IMR-90 (cell line): ENCODE measurements around the gene B9D1. TPM values are rescaled to one million over a fixed set of nuclear protein-coding genes. Genes with fewer than 3 reads are reported as not detected.

Source experiments
- ATAC-seq: fragments of 200-7000 bp; cut with Tn5 transposase; 2 replicates; pipeline ENCODE4 v1.9.1; 2020; ENCODE audit warnings: low read depth, mild to moderate bottlenecking, moderate library complexity
- BruUV-seq: library from RNA; stranded (reverse); fragments of 400-500 nt; replicated peaks from 2 replicates; lab custom pipeline; 2021; lab: Mats Ljungman, UMichigan
- CTCF ChIA-PET: fragments of 300-600 bp; formaldehyde crosslinking; extraction: SDS; loops from one replicate; lab custom pipeline; 2021; ENCODE audit warnings: antibody characterized with exemption; lab: Yijun Ruan, JAX
- POLR2A ChIA-PET: fragments of 300-600 bp; sonication (Branson Sonifier 250); formaldehyde crosslinking; loops from one replicate; lab custom pipeline; 2022; ENCODE audit warnings: antibody characterized with exemption; ENCODE audit not compliant: unreplicated experiment; lab: Charles Lee
- DNase-seq: peaks from one replicate; pipeline ENCODE4 v3.0.0; 2013
- H2AFZ ChIP-seq: replicated peaks from 2 replicates; pipeline ENCODE3; 2013; ENCODE audit warnings: low read length, mild to moderate bottlenecking; ENCODE audit not compliant: poor library complexity
- H2AK5ac ChIP-seq: 2 replicates; pipeline ENCODE4 v1.6.1; 2013; ENCODE audit warnings: low read depth, low read length, inconsistent platforms
- H2AK9ac ChIP-seq: replicated peaks from 2 replicates; pipeline ENCODE3; 2013; ENCODE audit warnings: mild to moderate bottlenecking, low read depth, low read length, moderate library complexity; ENCODE audit not compliant: poor library complexity
- H2BK120ac ChIP-seq: 2 replicates; pipeline ENCODE4 v1.6.1; 2013; ENCODE audit warnings: low read depth, low read length, inconsistent platforms
- H2BK15ac ChIP-seq: 3 replicates; pipeline ENCODE4 v1.6.1; 2013; ENCODE audit warnings: low read depth, low read length, inconsistent platforms
- H2BK20ac ChIP-seq: 2 replicates; pipeline ENCODE4 v1.6.1; 2013; ENCODE audit warnings: low read depth, mild to moderate bottlenecking, inconsistent platforms, low read length, moderate library complexity
- H2BK5ac ChIP-seq: 2 replicates; pipeline ENCODE4 v1.6.1; 2013; ENCODE audit warnings: mild to moderate bottlenecking, low read depth, low read length, inconsistent platforms; ENCODE audit not compliant: poor library complexity, severe bottlenecking
- H3K14ac ChIP-seq: replicated peaks from 2 replicates; pipeline ENCODE4 v1.6.1; 2013; ENCODE audit warnings: low read depth, low read length, inconsistent platforms
- H3K18ac ChIP-seq: 2 replicates; pipeline ENCODE4 v1.6.1; 2013; ENCODE audit warnings: low read depth, low read length, control low read depth
- H3K23ac ChIP-seq: 2 replicates; pipeline ENCODE4 v1.6.1; 2013; ENCODE audit warnings: low read depth, low read length, inconsistent platforms
- H3K27ac ChIP-seq: 2 replicates; pipeline ENCODE4 v1.5.1; 2013; ENCODE audit warnings: mild to moderate bottlenecking, control low read depth, low read length; ENCODE audit not compliant: insufficient read depth
- H3K27me3 ChIP-seq: 2 replicates; pipeline ENCODE4 v1.6.1; 2013; ENCODE audit warnings: low read length; ENCODE audit not compliant: control insufficient read depth, insufficient read depth
- H3K36me3 ChIP-seq: 2 replicates; pipeline ENCODE4 v1.6.1; 2013; ENCODE audit warnings: low read length, mixed read lengths; ENCODE audit not compliant: control insufficient read depth, insufficient read depth
- H3K4ac ChIP-seq: 2 replicates; pipeline ENCODE4 v1.6.1; 2013; ENCODE audit warnings: low read depth, low read length, inconsistent platforms
- H3K4me1 ChIP-seq: 2 replicates; pipeline ENCODE4 v1.6.1; 2013; ENCODE audit warnings: low read length, mixed read lengths; ENCODE audit not compliant: control insufficient read depth, insufficient read depth
- H3K4me2 ChIP-seq: 2 replicates; pipeline ENCODE4 v1.6.1; 2013; ENCODE audit warnings: low read depth, mild to moderate bottlenecking, control low read depth, low read length, moderate library complexity
- H3K4me3 ChIP-seq: 2 replicates; pipeline ENCODE4 v1.5.1; 2013; ENCODE audit warnings: low read depth, mild to moderate bottlenecking, control low read depth, low read length, moderate library complexity; ENCODE audit not compliant: insufficient read depth
- H3K56ac ChIP-seq: 2 replicates; pipeline ENCODE4 v1.6.1; 2013; ENCODE audit warnings: low read length, inconsistent platforms; ENCODE audit not compliant: insufficient read depth; ENCODE audit errors: extremely low read depth
- H3K79me1 ChIP-seq, 2 experiments: 2 replicates each; pipeline ENCODE4 v1.6.1; 2013; ENCODE audit warnings: low read length in 2 of 2, inconsistent platforms in 1 of 2, low read depth in 1 of 2
- H3K9ac ChIP-seq: 2 replicates; pipeline ENCODE4 v1.6.1; 2013; ENCODE audit warnings: low read depth, low read length, control low read depth
- H3K9me1 ChIP-seq: 2 replicates; pipeline ENCODE4 v1.6.1; 2013; ENCODE audit warnings: low read length, inconsistent platforms; ENCODE audit not compliant: insufficient read depth
- H3K9me3 ChIP-seq: 2 replicates; pipeline ENCODE4 v1.6.1; 2013; ENCODE audit warnings: low read length; ENCODE audit not compliant: control insufficient read depth, insufficient read depth
- H4K20me1 ChIP-seq: 2 replicates; pipeline ENCODE4 v1.6.1; 2013; ENCODE audit warnings: low read length, inconsistent platforms; ENCODE audit not compliant: insufficient read depth
- H4K5ac ChIP-seq: 2 replicates; pipeline ENCODE4 v1.6.1; 2013; ENCODE audit warnings: mild to moderate bottlenecking, low read depth, low read length, control low read depth
- H4K8ac ChIP-seq, 2 experiments: 2 replicates each; pipeline ENCODE4 v1.6.1; 2013; ENCODE audit warnings: low read depth in 2 of 2, low read length in 2 of 2, control low read depth in 1 of 2, inconsistent platforms in 1 of 2
- H4K91ac ChIP-seq: 2 replicates; pipeline ENCODE4 v1.6.1; 2013; ENCODE audit warnings: low read depth, low read length, inconsistent platforms; ENCODE audit not compliant: insufficient read depth
- BHLHE40 ChIP-seq: fragments of 150-350 bp; IDR thresholded peaks from 2 replicates; pipeline ENCODE4 v1.6.1; 2016; ENCODE audit warnings: mild to moderate bottlenecking, low read depth, low read length
- CEBPB ChIP-seq: IDR thresholded peaks from 2 replicates; pipeline ENCODE4 v1.6.1; 2012; ENCODE audit warnings: low read depth, low read length, improper control_type of control experiment
- CHD1 ChIP-seq: IDR thresholded peaks from 2 replicates; pipeline ENCODE4 v1.6.1; 2012; ENCODE audit warnings: low read depth, low read length, improper control_type of control experiment
- FOS ChIP-seq: fragments of 150-350 bp; IDR thresholded peaks from 2 replicates; pipeline ENCODE4 v1.6.1; 2016; ENCODE audit warnings: low read depth, low read length
- MAFK ChIP-seq: IDR thresholded peaks from 2 replicates; pipeline ENCODE4 v1.6.1; 2012; ENCODE audit warnings: low read depth, low read length, improper control_type of control experiment
- MAZ ChIP-seq: IDR thresholded peaks from 2 replicates; pipeline ENCODE4 v1.6.1; 2012; ENCODE audit warnings: low read depth, mild to moderate bottlenecking, low read length, improper control_type of control experiment, moderate library complexity, borderline replicate concordance
- MXI1 ChIP-seq: IDR thresholded peaks from 2 replicates; pipeline ENCODE4 v1.6.1; 2012; ENCODE audit warnings: low read depth, mild to moderate bottlenecking, low read length, moderate library complexity, borderline replicate concordance
- NFE2L2 ChIP-seq: fragments of 150-350 bp; IDR thresholded peaks from 2 replicates; pipeline ENCODE4 v1.6.1; 2016; ENCODE audit warnings: low read depth, mild to moderate bottlenecking, low read length
- POLR2A ChIP-seq: IDR thresholded peaks from 2 replicates; pipeline ENCODE4 v1.6.1; 2012; ENCODE audit warnings: mild to moderate bottlenecking, low read depth, low read length
- SMC3 ChIP-seq: fragments of 150-350 bp; IDR thresholded peaks from 2 replicates; pipeline ENCODE4 v1.6.1; 2016; ENCODE audit warnings: low read depth, mild to moderate bottlenecking, antibody characterized with exemption, low read length, moderate library complexity
- dilution Hi-C: fragments of 300-500 bp; cut with HindIII; formaldehyde crosslinking; loops from one replicate; pipeline ENCODE4 v1.14.3; 2018; ENCODE audit warnings: low sequenced_read_pairs; ENCODE audit not compliant: unreplicated experiment
- in situ Hi-C: fragments of 300-500 bp; cut with MboI; formaldehyde crosslinking; loops from 3 replicates; pipeline ENCODE4 v1.14.3; 2019; ENCODE audit warnings: low sequenced_read_pairs, inconsistent platforms, mixed read lengths
- intact Hi-C: fragments of 100-400 bp; cut with micrococcal nuclease; formaldehyde crosslinking; loops from 2 replicates; pipeline ENCODE4 v1.10.0; 2022
- polyA plus RNA-seq, 3 experiments: library from polyadenylated mRNA; depleted of rRNA; stranded (reverse); fragments of >200 nt; gene quantifications; 2 replicates each; pipeline ENCODE4 v1.2.3, GENCODE V29; 2012; ENCODE audit warnings: low replicate concordance in 1 of 3
- total RNA-seq: library from RNA; depleted of rRNA; stranded (reverse); fragments of >200 nt; gene quantifications from 2 replicates; pipeline ENCODE4 v1.2.3, GENCODE V29; 2012
- TF ChIP-seq, protein P1 (sequence below): conservative IDR thresholded peaks from 2 replicates; pipeline ENCODE4 v1.5.1; 2012; ENCODE audit warnings: mild to moderate bottlenecking, low read depth, low read length, improper control_type of control experiment
- TF ChIP-seq, protein P2 (sequence below): fragments of 150-350 bp; IDR thresholded peaks from 2 replicates; pipeline ENCODE4 v1.6.1; 2017; ENCODE audit warnings: mild to moderate bottlenecking, antibody characterized with exemption, low read length, low read depth
- TF ChIP-seq, protein P3 (sequence below): fragments of 150-350 bp; IDR thresholded peaks from 2 replicates; pipeline ENCODE4 v1.6.1; 2016; ENCODE audit warnings: low read depth, mild to moderate bottlenecking, low read length, moderate library complexity, borderline replicate concordance

B9D1 gene
- total and polyA plus RNA-seq, 2 of the 4 experiments (the other 2 are of a cell fraction) = 42.5 to 43.8 TPM

DNA sequence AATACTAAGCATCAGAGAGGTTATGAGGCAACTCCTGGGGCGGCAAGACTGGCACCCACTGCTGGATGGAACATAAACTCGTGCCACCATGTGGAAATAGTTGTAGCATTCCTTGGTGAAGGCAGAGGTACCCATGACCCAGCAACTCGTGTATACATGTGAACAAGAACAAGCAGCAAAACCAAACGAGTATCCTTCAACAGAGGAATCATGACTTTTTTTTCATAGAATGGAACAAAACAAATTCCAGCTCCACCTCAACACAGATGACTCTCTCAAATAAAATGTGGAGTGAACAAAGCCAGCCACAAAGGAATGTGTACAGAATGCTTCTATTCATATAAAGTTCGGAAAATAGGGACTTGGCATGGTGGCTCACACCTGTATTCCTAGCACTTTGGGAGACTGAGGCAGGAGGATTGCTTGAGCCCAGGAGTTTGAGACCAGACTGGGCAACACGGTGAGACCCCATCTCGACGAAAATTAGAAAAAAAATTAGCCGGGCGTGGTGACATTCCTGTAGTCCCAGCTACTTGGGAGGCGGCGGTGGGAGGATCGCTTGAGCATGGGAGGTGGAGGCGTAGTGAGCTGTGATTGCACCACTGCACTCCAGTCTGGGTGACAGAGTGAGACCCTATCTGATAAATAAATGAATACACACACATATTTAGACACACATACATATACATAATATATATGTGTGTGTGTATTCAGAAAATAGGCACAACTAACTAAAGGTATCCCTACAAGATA lies 35.3 kb downstream of the B9D1 start (continued):
- TF ChIP-seq SMC3 = no peak
- TF ChIP-seq MAZ = no peak

DNA sequence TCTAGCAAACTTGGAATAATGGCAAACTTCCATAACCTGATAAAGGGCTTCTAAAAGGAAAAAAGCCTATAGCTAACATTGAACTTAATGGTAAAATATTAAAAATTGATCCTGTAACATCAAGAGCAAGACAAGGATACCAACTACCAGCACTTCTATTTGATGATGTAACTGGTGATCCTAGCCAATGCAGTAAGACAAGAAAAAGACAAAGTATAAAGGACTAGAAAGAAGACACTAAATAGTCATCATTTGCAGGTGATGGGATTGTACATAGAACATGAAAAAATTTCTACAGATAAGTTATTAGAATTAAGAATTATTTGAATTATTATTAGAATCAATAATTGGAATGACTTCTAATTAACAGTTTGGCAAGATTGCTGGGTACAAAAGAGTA lies 37.0 kb downstream of the B9D1 start:
- dilution Hi-C loops = no loop called here
- CTCF ChIA-PET = no interaction called here
- H3K4me1 ChIP-seq = peaks cover 15% of the 10 kb centered on the region
- TF ChIP-seq MAZ (no peak), NFE2L2 (no peak), BHLHE40 (no peak), MAFK (no peak), MXI1 (no peak), CEBPB (no peak), CHD1 (no peak), FOS (no peak), POLR2A (no peak)
- TF ChIP-seq, protein P1, sequence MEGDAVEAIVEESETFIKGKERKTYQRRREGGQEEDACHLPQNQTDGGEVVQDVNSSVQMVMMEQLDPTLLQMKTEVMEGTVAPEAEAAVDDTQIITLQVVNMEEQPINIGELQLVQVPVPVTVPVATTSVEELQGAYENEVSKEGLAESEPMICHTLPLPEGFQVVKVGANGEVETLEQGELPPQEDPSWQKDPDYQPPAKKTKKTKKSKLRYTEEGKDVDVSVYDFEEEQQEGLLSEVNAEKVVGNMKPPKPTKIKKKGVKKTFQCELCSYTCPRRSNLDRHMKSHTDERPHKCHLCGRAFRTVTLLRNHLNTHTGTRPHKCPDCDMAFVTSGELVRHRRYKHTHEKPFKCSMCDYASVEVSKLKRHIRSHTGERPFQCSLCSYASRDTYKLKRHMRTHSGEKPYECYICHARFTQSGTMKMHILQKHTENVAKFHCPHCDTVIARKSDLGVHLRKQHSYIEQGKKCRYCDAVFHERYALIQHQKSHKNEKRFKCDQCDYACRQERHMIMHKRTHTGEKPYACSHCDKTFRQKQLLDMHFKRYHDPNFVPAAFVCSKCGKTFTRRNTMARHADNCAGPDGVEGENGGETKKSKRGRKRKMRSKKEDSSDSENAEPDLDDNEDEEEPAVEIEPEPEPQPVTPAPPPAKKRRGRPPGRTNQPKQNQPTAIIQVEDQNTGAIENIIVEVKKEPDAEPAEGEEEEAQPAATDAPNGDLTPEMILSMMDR = no peak
- TF ChIP-seq, protein P2, sequence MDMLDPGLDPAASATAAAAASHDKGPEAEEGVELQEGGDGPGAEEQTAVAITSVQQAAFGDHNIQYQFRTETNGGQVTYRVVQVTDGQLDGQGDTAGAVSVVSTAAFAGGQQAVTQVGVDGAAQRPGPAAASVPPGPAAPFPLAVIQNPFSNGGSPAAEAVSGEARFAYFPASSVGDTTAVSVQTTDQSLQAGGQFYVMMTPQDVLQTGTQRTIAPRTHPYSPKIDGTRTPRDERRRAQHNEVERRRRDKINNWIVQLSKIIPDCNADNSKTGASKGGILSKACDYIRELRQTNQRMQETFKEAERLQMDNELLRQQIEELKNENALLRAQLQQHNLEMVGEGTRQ = no peak
- TF ChIP-seq, protein P3, sequence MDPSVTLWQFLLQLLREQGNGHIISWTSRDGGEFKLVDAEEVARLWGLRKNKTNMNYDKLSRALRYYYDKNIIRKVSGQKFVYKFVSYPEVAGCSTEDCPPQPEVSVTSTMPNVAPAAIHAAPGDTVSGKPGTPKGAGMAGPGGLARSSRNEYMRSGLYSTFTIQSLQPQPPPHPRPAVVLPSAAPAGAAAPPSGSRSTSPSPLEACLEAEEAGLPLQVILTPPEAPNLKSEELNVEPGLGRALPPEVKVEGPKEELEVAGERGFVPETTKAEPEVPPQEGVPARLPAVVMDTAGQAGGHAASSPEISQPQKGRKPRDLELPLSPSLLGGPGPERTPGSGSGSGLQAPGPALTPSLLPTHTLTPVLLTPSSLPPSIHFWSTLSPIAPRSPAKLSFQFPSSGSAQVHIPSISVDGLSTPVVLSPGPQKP = no peak

More for the DNA sequence above, 37.0 kb downstream of the B9D1 start:
- Histone ChIP-seq H2AK9ac (no peak overlapping the region), H4K8ac (no peak overlapping the region), H3K27me3 (no peaks in the 10 kb centered on the region), H2BK20ac (no peak overlapping the region), H4K20me1 (no peaks in the 10 kb centered on the region), H3K79me1 (peaks cover 4 to 25% of the 10 kb centered on the region in 2 experiments; a peak in 2 of 4 replicates), H3K4me2 (no peak overlapping the region), H3K9me1 (peaks cover 22% of the 10 kb centered on the region), H3K9me3 (no peaks in the 10 kb centered on the region), H3K23ac (no peak overlapping the region), H2AFZ (no peak overlapping the region), H3K18ac (no peak overlapping the region), H3K36me3 (peaks cover 6% of the 10 kb centered on the region; the same call in 1 of the 2 replicates), H2AK5ac (no peak overlapping the region), H3K4ac (no peak overlapping the region), H3K14ac (no peak overlapping the region), H2BK15ac (no peak overlapping the region), H4K91ac (no peak overlapping the region), H2BK5ac (no peak overlapping the region), H3K56ac (no peak overlapping the region), H4K5ac (no peak overlapping the region), H2BK120ac (no peak overlapping the region), H3K4me3 (no peak overlapping the region), H3K9ac (no peak overlapping the region), H3K27ac (no peak overlapping the region)
- intact Hi-C loops = no loop called here
- POLR2A ChIA-PET = no interaction called here
- BruUV-seq = no TSS peak
- DNase-seq (no peak), ATAC-seq (no peak)
- in situ Hi-C loops = no loop called here
